ENCODE data around the gene SLC9A9.

SLC9A9 gene

DNA sequence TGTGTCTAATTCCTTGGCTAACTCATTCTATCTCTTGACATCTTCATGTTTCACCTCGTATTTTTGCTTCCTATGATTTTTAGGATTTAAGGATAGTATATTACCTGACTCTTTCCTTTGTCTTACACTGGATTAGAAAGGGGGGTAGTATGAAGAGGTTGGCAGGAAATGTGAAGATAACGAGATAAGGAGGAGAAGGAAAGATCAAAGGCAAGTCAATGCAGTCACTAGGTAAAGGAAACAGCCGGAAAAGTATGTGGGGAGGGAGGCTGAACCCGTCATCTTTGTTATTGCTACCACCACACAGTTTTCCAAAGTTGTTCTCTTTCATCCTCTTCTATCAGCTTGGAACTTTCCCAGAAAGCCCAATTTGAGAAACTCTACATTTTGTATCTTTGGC, 90.6 kb downstream of the SLC9A9 start:
- ChIA-PET POLR2A (no interaction called here), CTCF (no interaction called here)
- TF ChIP-seq, protein P1, sequence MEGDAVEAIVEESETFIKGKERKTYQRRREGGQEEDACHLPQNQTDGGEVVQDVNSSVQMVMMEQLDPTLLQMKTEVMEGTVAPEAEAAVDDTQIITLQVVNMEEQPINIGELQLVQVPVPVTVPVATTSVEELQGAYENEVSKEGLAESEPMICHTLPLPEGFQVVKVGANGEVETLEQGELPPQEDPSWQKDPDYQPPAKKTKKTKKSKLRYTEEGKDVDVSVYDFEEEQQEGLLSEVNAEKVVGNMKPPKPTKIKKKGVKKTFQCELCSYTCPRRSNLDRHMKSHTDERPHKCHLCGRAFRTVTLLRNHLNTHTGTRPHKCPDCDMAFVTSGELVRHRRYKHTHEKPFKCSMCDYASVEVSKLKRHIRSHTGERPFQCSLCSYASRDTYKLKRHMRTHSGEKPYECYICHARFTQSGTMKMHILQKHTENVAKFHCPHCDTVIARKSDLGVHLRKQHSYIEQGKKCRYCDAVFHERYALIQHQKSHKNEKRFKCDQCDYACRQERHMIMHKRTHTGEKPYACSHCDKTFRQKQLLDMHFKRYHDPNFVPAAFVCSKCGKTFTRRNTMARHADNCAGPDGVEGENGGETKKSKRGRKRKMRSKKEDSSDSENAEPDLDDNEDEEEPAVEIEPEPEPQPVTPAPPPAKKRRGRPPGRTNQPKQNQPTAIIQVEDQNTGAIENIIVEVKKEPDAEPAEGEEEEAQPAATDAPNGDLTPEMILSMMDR (IDR thresholded peaks at IDR 0.05; ENCODE audit: control extremely low read depth, extremely low read depth, low read depth, missing control alignments) = no peak
- no peak for DNase-seq (ENCODE audit: extremely low spot score)

GRCh38 chr3:143755978-143756377, 92.3 kb downstream of the SLC9A9 start:
- TF ChIP-seq, protein P1 (IDR thresholded peaks at IDR 0.05; ENCODE audit: control extremely low read depth, extremely low read depth, low read depth, missing control alignments) = no peak
- DNase-seq (ENCODE audit: extremely low spot score) = no peak
- CTCF ChIA-PET = no interaction called here
- POLR2A ChIA-PET = no interaction called here

GRCh38 chr3:143754090-143754489, 94.2 kb downstream of the SLC9A9 start:
- TF ChIP-seq, protein P1 (IDR thresholded peaks at IDR 0.05; ENCODE audit: control extremely low read depth, extremely low read depth, low read depth, missing control alignments) = no peak
- CTCF ChIA-PET = interaction anchor here (1.2 to 1.5 kb wide), 2 partner anchors 9 to 22 kb away, joined by 3 read pairs; no protein-coding TSS in a partner anchor
- POLR2A ChIA-PET = no interaction called here
- DNase-seq (ENCODE audit: extremely low spot score) = no peak

DNA sequence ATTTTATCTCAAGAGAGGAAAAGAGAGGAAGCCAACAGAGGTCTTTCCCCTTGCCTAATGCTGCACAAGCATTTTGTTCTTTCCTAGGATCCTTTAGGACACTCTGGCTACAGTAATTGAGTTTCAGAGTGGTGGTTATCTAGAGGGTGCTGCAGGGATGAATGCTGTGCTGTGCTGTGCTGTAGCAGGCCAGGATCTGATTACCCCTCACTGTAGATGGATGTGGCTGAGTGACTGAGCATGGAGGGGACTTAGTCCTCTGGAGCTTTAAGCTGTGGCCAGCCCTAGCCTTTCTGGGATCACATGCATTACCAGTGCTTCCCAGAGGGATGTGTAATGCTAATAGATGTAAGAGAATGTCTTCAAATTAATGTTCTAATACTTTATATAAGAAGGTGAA, 94.8 kb downstream of the SLC9A9 start:
- TF ChIP-seq, protein P1 (IDR thresholded peaks at IDR 0.05; ENCODE audit: control extremely low read depth, extremely low read depth, low read depth, missing control alignments) = no peak
- CTCF ChIA-PET = interaction anchor here (0.9 to 1.5 kb wide), 4 partner anchors 9 to 22 kb away, joined by 3 read pairs; no protein-coding TSS in a partner anchor
- no peak for DNase-seq (ENCODE audit: extremely low spot score)
- POLR2A ChIA-PET = interaction anchor here (0.6 kb wide), 1 partner anchor 700 kb away, joined by 3 read pairs; no protein-coding TSS in a partner anchor

- CTCF ChIA-PET = interaction anchor here (0.9 to 1.3 kb wide), 3 partner anchors 8 to 14 kb away, joined by 3 read pairs; no protein-coding TSS in a partner anchor
- no peak for DNase-seq (ENCODE audit: extremely low spot score)
- TF ChIP-seq, protein P1 (IDR thresholded peaks at IDR 0.05; ENCODE audit: control extremely low read depth, extremely low read depth, low read depth, missing control alignments) = no peak
- POLR2A ChIA-PET = interaction anchor here (0.6 kb wide), 1 partner anchor 700 kb away, joined by 3 read pairs; no protein-coding TSS in a partner anchor
These were observed 95.3 kb downstream of the SLC9A9 start for GRCh38 chr3:143753006-143753405.

- no peak for DNase-seq (ENCODE audit: extremely low spot score)
- TF ChIP-seq, protein P1 (IDR thresholded peaks at IDR 0.05; ENCODE audit: control extremely low read depth, extremely low read depth, low read depth, missing control alignments) = no peak
- ChIA-PET POLR2A (no interaction called here), CTCF (interaction anchor here (1.7 kb wide), 1 partner anchor 39 kb away, joined by 3 read pairs; no protein-coding TSS in a partner anchor)
These were observed 96.6 kb downstream of the SLC9A9 start for GRCh38 chr3:143751643-143752178.
